Subcutaneous adipose tissue (tissue), 4 donors: Measurements from ENCODE around the gene HNRNPA3. TPM values are rescaled to one million over a fixed set of nuclear protein-coding genes. Genes with fewer than 3 reads are reported as not detected.

Source experiments
- total RNA-seq, 4 donors: library from RNA; depleted of rRNA; stranded (reverse); fragments of >200 nt; gene quantifications; one replicate each; pipeline ENCODE4 v1.1.0, GENCODE V29; 2016
- TF ChIP-seq, protein P1 (sequence below): fragments of 450-650 bp; IDR thresholded peaks from one replicate; pipeline ENCODE4 v1.5.1; 2016; ENCODE audit warnings: low read depth, mild to moderate bottlenecking, control low read depth, antibody characterized with exemption, moderate library complexity

HNRNPA3 gene
- total RNA-seq, 4 donors from 2014 or later: 48.6 to 104 (median 64.7) TPM

DNA sequence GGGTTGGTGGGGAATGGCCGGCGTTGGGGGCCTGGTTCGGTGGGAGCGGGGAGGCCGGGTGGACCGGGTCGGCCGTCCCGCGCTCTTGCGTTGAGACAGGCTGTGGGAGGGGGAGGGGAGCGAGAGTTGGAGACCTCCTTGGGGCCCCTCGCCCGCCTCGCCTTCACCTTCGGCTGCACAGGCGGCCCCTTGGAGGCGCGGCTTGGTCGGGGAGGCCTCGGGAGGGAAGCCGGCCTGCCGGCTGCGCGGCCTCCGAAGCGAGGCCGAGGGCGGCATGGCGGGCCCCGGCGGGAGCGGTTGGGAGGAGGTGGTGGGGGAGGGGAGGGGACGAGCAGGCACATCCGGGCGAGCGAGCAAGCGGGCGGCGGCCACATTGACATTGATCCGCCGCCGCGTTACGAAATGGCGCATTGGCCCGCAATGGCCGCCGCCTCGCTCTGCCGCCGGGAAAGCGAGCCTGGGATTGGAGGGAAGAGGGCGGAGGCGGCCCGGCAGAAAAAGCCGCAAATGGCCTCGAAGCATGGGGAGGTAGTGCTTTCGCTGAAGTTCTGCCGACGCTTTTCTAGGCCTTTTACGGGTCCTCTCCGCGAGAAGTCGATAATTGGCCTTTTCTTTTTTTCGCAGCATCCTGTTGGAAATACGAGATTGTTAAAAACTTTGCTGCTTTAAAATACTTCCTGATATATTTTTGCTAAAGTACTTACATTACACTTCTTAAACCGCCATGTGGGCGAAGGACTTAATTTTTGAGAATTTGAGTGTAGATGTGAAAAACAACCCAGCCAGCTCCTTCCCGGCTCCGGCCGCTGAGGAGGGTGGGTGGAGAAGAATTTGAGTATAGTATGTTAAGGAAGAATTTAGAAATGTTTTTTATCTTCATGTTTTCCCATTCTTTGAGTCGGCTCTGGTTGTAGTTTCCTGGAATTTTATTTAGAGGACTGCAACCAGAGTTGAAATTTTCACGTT lies 580 bp downstream of the HNRNPA3 start:
- TF ChIP-seq, protein P1, sequence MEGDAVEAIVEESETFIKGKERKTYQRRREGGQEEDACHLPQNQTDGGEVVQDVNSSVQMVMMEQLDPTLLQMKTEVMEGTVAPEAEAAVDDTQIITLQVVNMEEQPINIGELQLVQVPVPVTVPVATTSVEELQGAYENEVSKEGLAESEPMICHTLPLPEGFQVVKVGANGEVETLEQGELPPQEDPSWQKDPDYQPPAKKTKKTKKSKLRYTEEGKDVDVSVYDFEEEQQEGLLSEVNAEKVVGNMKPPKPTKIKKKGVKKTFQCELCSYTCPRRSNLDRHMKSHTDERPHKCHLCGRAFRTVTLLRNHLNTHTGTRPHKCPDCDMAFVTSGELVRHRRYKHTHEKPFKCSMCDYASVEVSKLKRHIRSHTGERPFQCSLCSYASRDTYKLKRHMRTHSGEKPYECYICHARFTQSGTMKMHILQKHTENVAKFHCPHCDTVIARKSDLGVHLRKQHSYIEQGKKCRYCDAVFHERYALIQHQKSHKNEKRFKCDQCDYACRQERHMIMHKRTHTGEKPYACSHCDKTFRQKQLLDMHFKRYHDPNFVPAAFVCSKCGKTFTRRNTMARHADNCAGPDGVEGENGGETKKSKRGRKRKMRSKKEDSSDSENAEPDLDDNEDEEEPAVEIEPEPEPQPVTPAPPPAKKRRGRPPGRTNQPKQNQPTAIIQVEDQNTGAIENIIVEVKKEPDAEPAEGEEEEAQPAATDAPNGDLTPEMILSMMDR: no peak

DNA sequence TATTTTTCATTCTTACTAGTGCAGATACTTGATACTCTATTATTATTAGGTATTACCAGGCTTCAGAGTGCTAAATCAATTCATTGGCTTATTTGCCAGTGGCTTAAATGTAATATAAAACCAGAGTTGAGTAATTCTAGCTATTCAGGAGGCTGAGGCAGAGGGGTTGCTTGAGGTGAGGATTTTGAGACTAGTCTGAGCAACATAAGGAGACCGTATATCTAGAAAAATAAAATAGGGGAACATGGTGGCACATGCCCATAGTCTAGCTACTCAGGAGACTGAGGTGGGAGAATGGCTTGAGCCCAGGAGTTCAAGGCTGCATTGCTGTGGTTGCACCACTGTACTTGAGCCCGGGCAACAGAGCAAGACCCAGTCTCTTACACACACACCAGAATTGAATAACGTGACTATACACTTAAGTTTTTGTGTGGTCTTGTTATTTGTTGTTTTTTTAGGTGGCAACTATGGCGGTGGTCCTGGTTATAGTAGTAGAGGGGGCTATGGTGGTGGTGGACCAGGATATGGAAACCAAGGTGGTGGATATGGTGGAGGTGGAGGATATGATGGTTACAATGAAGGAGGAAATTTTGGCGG lies 4.8 kb downstream of the HNRNPA3 start:
- TF ChIP-seq, protein P1: no peak

DNA sequence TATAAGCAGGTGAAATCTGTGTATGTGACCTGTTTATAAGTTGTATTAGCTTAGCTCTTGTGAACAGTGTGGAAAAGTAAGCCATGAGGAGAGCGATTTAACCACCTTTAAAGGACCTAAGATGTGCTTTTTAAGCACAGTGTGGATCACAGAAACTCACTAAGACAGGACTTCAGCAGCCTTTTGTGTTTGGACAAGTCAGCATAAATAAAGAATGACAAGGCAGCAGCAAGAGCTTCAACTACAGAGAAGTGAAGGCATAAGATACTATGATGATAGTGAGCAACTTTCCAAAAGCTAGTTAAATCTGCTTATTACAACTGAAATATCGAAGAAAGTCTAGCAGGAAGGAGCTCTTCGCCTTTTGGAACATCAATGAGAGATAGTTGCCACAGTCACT lies 8.9 kb downstream of the HNRNPA3 start:
- TF ChIP-seq, protein P1: no peak

DNA sequence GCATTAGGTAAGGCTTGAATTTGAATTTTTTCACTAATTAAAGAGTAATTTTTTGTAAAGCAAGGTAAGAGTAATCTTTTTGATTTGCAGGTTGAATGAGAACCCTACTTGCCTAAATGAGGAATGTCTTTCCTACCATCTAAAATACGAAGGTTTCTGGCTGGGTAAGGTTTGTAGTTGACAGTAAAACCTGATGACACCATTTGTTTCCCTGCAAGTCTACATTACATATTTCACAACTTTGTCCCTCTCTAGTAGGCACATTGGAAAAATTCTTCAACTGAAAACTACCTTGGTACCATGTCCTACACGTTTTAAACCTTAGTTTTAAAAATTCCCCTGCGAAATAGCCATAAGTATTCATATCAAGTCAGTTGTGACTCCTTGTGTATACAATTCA lies 9.4 kb downstream of the HNRNPA3 start:
- TF ChIP-seq, protein P1: no peak

DNA sequence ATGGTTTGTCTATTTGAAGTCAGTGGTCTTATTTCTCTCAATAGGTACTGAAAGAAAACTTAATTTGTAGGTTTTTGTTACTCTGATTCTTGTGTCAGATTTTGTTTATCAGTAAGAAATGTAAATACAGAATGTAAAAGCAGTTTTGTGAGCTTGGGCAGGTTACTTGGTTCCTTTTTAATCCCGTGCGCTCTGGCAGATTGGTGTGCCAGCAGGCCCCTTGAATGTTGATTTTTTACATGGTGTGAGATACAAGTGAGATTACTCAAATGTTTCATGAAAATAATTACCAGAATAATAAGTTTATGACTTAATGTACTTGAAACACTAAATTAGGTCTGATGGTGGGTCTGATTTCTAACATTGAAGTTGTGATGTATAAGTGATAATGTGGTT lies 13.4 kb downstream of the HNRNPA3 start:
- TF ChIP-seq, protein P1: no peak

DNA sequence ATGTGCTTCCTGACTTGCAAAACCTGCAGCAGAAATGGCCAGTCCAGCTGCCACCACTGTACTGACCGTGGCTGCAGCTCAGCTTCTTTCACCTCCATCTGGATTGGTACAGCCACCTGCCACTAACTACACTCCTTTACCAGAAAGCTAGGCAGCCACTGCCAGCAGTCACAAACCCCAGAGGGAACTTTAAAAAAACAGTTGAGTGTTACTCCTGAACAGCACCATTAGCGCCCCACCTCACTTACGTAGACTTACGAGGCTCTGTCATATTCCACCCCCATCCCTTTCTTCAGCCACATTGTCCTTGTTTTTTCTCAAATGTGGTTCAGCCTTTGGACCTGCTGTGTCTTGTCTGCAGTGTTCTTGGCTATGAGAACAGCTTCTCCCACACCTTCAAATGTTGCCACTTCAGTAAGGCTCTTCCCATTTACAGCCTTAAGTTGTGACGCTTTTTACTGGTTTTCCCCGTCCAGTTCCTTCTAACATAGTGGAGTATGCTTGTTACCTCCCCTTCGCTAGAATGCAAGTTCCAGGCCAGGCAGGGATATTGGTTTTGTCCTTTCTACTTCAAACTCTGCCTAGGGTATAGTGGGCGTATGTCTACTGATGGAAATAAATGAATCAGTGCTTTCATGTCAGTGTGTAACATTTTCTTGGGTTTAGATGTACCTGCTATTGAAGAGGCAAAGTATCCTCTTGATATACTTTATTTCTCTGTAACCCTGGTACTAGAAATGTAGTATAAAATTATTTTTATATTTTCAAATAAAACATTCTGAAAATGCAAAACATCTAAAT lies 17.0 kb downstream of the HNRNPA3 start:
- TF ChIP-seq, protein P1: no peak

DNA sequence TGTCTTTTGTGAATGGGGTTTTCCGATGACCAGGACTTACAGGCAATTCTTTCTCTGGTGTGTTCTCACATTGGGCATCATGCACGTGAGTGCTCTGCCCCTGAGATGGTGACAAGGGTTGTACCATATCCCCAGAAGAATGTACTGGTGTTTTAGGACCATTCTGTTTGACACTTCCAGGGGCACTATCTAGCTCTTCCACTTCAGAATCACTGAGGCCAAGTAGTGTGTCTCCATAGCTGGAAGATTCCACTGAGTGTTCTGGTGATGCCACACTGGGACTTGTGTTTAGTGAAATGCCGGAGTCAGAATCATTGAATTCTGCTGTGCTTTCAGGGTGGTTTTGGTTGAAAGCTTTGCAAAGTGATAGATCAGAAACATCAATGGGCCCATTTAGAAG lies 18.7 kb downstream of the HNRNPA3 start:
- TF ChIP-seq, protein P1: no peak
